SH-SY5Y (cell line): ENCODE results near the gene PKIB.

Experiments used
- GATA2 ChIP-seq: IDR thresholded peaks from 2 replicates; pipeline ENCODE4 v1.6.1; 2011; ENCODE audit warnings: mild to moderate bottlenecking, low read depth, low read length
- GATA3 ChIP-seq: IDR thresholded peaks from 2 replicates; pipeline ENCODE4 v1.6.1; 2011; ENCODE audit warnings: low read depth, mild to moderate bottlenecking, low read length, moderate library complexity

GRCh38 chr6:122712448-122713137 is 102.4 kb downstream of the PKIB start:
- no peak for TF ChIP-seq GATA2
- no peak for TF ChIP-seq GATA3
